ENCODE measurements around the gene CELSR1. TPM values are rescaled to one million over a fixed set of nuclear protein-coding genes. Genes with fewer than 3 reads are reported as not detected.

The CELSR1 gene
- total and polyA plus RNA-seq, 7 donors, result 0.23 to 5.0 (median 0.82) TPM

- Histone ChIP-seq H3K27me3 (no peaks in the 10 kb centered on the region), H3K27ac (no peak overlapping the region), H3K4me3 (no peak overlapping the region), H3K4me1 (peaks cover 0 to 19% (median 18%) of the 10 kb centered on the region in 4 donors), H3K9me3 (peaks cover 0 to 3% (median 0%) of the 10 kb centered on the region in 4 donors), H3K36me3 (no peaks in the 10 kb centered on the region)
- 97% methylated on average over 4 of the region's 4 CpGs for WGBS, 2 donors
- TF ChIP-seq POLR2A (IDR thresholded peaks at IDR 0.05) (no peak), EP300 (IDR thresholded peaks at IDR 0.05) (no peak), POLR2AphosphoS5 (IDR thresholded peaks at IDR 0.05) (no peak)
- TF ChIP-seq, protein P1, sequence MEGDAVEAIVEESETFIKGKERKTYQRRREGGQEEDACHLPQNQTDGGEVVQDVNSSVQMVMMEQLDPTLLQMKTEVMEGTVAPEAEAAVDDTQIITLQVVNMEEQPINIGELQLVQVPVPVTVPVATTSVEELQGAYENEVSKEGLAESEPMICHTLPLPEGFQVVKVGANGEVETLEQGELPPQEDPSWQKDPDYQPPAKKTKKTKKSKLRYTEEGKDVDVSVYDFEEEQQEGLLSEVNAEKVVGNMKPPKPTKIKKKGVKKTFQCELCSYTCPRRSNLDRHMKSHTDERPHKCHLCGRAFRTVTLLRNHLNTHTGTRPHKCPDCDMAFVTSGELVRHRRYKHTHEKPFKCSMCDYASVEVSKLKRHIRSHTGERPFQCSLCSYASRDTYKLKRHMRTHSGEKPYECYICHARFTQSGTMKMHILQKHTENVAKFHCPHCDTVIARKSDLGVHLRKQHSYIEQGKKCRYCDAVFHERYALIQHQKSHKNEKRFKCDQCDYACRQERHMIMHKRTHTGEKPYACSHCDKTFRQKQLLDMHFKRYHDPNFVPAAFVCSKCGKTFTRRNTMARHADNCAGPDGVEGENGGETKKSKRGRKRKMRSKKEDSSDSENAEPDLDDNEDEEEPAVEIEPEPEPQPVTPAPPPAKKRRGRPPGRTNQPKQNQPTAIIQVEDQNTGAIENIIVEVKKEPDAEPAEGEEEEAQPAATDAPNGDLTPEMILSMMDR (IDR thresholded peaks at IDR 0.05), result no peak
- no peak for DNase-seq
- intact Hi-C loops (cut with DNase I), result no loop called here
Observed at GRCh38 chr22:46553189-46553588, 15.8 kb upstream of the CELSR1 start.

DNA sequence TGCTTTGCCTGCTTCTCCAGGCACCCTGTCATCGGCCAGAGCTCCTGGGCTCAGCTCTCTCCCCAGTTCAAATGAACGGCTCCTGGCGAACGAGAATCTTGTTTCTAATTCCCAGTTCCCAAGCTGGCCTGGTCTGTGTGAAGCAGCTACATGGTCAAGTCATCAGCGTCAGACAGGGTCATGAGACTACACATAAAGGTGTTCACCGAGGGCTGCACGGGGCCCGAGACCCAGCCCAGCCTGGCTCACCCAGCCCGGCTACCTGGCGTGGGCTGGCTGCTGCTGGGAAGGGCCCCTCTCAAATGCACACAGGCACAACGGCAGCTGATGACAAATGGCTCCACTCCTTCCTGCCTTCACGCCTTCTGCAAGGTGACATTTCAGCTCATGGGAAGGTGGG is 14.6 kb upstream of the CELSR1 start:
- Histone ChIP-seq H3K4me3 (no peak overlapping the region), H3K4me1 (peaks cover 0 to 31% (median 29%) of the 10 kb centered on the region in 4 donors), H3K9me3 (peaks cover 0 to 3% (median 0%) of the 10 kb centered on the region in 4 donors), H3K27ac (no peak overlapping the region), H3K36me3 (no peaks in the 10 kb centered on the region), H3K27me3 (no peaks in the 10 kb centered on the region)
- intact Hi-C loops (cut with DNase I), result no loop called here
- 88 to 90% methylated on average over 12 of the region's 12 CpGs for WGBS, 2 donors
- DNase-seq, result no peak
- TF ChIP-seq EP300 (IDR thresholded peaks at IDR 0.05) (no peak), POLR2A (IDR thresholded peaks at IDR 0.05) (no peak), POLR2AphosphoS5 (IDR thresholded peaks at IDR 0.05) (no peak)
- TF ChIP-seq, protein P1 (IDR thresholded peaks at IDR 0.05), result no peak

DNA sequence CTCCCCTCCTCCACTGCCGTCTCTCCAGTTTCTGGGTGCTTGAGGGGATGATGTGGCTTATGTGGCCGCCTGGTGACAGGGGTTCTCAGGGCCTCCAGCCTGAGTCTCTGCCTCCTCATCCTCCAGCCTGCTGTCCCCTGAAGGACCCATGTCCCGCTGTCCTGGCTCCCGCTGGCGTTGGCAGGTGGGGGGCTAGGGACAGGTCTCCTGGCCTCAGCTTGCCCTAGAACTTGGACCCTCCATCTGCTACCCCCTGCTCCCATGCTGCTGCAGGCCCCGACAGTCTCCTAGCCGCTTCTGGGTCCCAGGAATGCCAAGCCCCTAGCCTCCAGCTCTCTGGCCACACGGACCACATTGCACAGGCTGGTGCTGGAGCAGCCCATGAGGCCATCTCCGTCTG is 13.9 kb upstream of the CELSR1 start:
- intact Hi-C loops (cut with DNase I), result no loop called here
- H3K27me3 ChIP-seq, result no peaks in the 10 kb centered on the region
- no peaks in the 10 kb centered on the region for H3K36me3 ChIP-seq
- DNase-seq, result no peak
- H3K4me1 ChIP-seq, result peaks cover 0 to 37% (median 36%) of the 10 kb centered on the region in 4 donors
- H3K4me3 ChIP-seq, result no peak overlapping the region
- no peaks in the 10 kb centered on the region for H3K9me3 ChIP-seq
- no peak for TF ChIP-seq POLR2AphosphoS5 (IDR thresholded peaks at IDR 0.05)
- no peak for TF ChIP-seq EP300 (IDR thresholded peaks at IDR 0.05)
- TF ChIP-seq, protein P1 (IDR thresholded peaks at IDR 0.05), result no peak
- TF ChIP-seq POLR2A (IDR thresholded peaks at IDR 0.05), result no peak
- WGBS, 2 donors, result 83 to 86% methylated on average over 9 of the region's 9 CpGs
- no peak overlapping the region for H3K27ac ChIP-seq

- Histone ChIP-seq H3K4me1 (peaks cover 0 to 39% (median 37%) of the 10 kb centered on the region in 4 donors), H3K9me3 (no peaks in the 10 kb centered on the region), H3K27me3 (no peaks in the 10 kb centered on the region), H3K36me3 (no peaks in the 10 kb centered on the region), H3K4me3 (no peak overlapping the region), H3K27ac (no peak overlapping the region)
- DNase-seq, result no peak
- intact Hi-C loops (cut with DNase I), result no loop called here
- WGBS, 2 donors, result 83 to 89% methylated on average over 17 of the region's 17 CpGs
- TF ChIP-seq EP300 (IDR thresholded peaks at IDR 0.05) (no peak), POLR2AphosphoS5 (IDR thresholded peaks at IDR 0.05) (no peak), POLR2A (IDR thresholded peaks at IDR 0.05) (no peak)
- TF ChIP-seq, protein P1 (IDR thresholded peaks at IDR 0.05), result no peak
Observed at GRCh38 chr22:46549971-46550641, 12.7 kb upstream of the CELSR1 start.

- DNase-seq, result no peak
- WGBS, 2 donors, result 78 to 81% methylated on average over 4 of the region's 4 CpGs
- no peaks in the 10 kb centered on the region for H3K27me3 ChIP-seq
- H3K27ac ChIP-seq, result peak overlapping the region in 1 of 4 donors; percentile 94
- no peak overlapping the region for H3K4me3 ChIP-seq
- no peaks in the 10 kb centered on the region for H3K9me3 ChIP-seq
- TF ChIP-seq, protein P1 (IDR thresholded peaks at IDR 0.05), result no peak
- TF ChIP-seq EP300 (IDR thresholded peaks at IDR 0.05) (no peak), POLR2A (IDR thresholded peaks at IDR 0.05) (no peak), POLR2AphosphoS5 (IDR thresholded peaks at IDR 0.05) (no peak)
- no peaks in the 10 kb centered on the region for H3K36me3 ChIP-seq
- intact Hi-C loops (cut with DNase I), result no loop called here
- H3K4me1 ChIP-seq, result peaks cover 0 to 39% (median 37%) of the 10 kb centered on the region in 4 donors
Observed at GRCh38 chr22:46549563-46549840, 12.1 kb upstream of the CELSR1 start.

All from sigmoid colon (tissue), 7 donors.